H1 (cell line): ENCODE data around the gene SEMA4D. TPM values are rescaled to one million over a fixed set of nuclear protein-coding genes. Genes with fewer than 3 reads are reported as not detected.

ENCODE experiments used
- CTCF ChIA-PET: fragments of 300-600 bp; sonication (Branson Sonifier 250); formaldehyde crosslinking; loops from one replicate; lab custom pipeline; 2021; ENCODE audit not compliant: partially characterized antibody; lab: Charles Lee
- POLR2A ChIA-PET: fragments of 300-600 bp; sonication (Branson Sonifier 250); formaldehyde crosslinking; loops from one replicate; lab custom pipeline; 2021; ENCODE audit warnings: inconsistent platforms; ENCODE audit not compliant: partially characterized antibody; lab: Charles Lee
- DNase-seq, 2 experiments: peaks; one replicate each; pipeline versions ENCODE4 v3.0.0 to v3.0.0-alpha.2; 2010 to 2022; ENCODE audit warnings: low spot score in 2 of 2, low read depth in 1 of 2, mixed read lengths in 1 of 2
- FAIRE-seq: peaks from 2 replicates; lab custom pipeline; 2011; peaks lifted over from hg19 to GRCh38; lab: Jason Lieb, UNC
- H2AFZ ChIP-seq: 2 replicates; pipeline ENCODE4 v1.8.1; 2012; ENCODE audit warnings: low read length, inconsistent platforms
- H2AK5ac ChIP-seq: 2 replicates; pipeline ENCODE4 v1.6.1; 2013; ENCODE audit warnings: low read depth, low read length
- H2BK120ac ChIP-seq: replicated peaks from 2 replicates; pipeline ENCODE3; 2013; ENCODE audit warnings: low read depth, low read length, inconsistent platforms
- H2BK12ac ChIP-seq: 2 replicates; pipeline ENCODE4 v1.6.1; 2013; ENCODE audit warnings: low read depth, low read length
- H2BK15ac ChIP-seq: 2 replicates; pipeline ENCODE4 v1.6.1; 2013; ENCODE audit warnings: low read length
- H2BK20ac ChIP-seq: 2 replicates; pipeline ENCODE4 v1.6.1; 2013; ENCODE audit warnings: low read length
- H2BK5ac ChIP-seq: 2 replicates; pipeline ENCODE4 v1.6.1; 2013; ENCODE audit warnings: low read depth, low read length
- H3K14ac ChIP-seq: 2 replicates; pipeline ENCODE4 v1.6.1; 2013; ENCODE audit warnings: inconsistent platforms; ENCODE audit not compliant: insufficient read length
- H3K18ac ChIP-seq: 2 replicates; pipeline ENCODE4 v1.6.1; 2013; ENCODE audit warnings: low read length; ENCODE audit errors: extremely low read depth
- H3K23ac ChIP-seq: 2 replicates; pipeline ENCODE4 v1.6.1; 2013; ENCODE audit warnings: inconsistent platforms; ENCODE audit not compliant: insufficient read length
- H3K23me2 ChIP-seq: 2 replicates; pipeline ENCODE4 v1.6.1; 2013; ENCODE audit warnings: low read depth, low read length
- H3K27ac ChIP-seq: 2 replicates; pipeline ENCODE4 v1.6.1; 2011; ENCODE audit warnings: low read depth, low read length, inconsistent platforms
- H3K27me3 ChIP-seq, 4 experiments: replicated peaks in 1 of 4; 1 replicate in 1 of 4; 2 replicates in 3 of 4; pipeline versions ENCODE4 v1.6.1 to v1.8.1; 2011 to 2013; ENCODE audit warnings: low read length in 3 of 4, mild to moderate bottlenecking in 3 of 4, inconsistent platforms in 2 of 4, mixed read lengths in 2 of 4, moderate library complexity in 1 of 4; ENCODE audit not compliant: control insufficient read depth in 3 of 4, insufficient read depth in 3 of 4; ENCODE audit errors: extremely low read depth in 1 of 4
- H3K36me3 ChIP-seq, 4 experiments: 2 replicates each; pipeline versions ENCODE4 v1.6.1 to v1.8.1; 2011 to 2013; ENCODE audit warnings: mild to moderate bottlenecking in 4 of 4, low read length in 3 of 4, moderate library complexity in 2 of 4, control low read depth in 1 of 4, inconsistent platforms in 1 of 4; ENCODE audit not compliant: insufficient read depth in 4 of 4, control insufficient read depth in 2 of 4
- H3K4ac ChIP-seq: replicated peaks from 2 replicates; pipeline ENCODE3; 2013; ENCODE audit warnings: low read length, low read depth, mixed read lengths, inconsistent platforms; ENCODE audit not compliant: insufficient read length
- H3K4me1 ChIP-seq, 4 experiments: replicated peaks in 1 of 4; 1 replicate in 1 of 4; 2 replicates in 3 of 4; pipeline versions ENCODE4 v1.6.1 to v1.8.1; 2011 to 2013; ENCODE audit warnings: low read length in 3 of 4, inconsistent platforms in 2 of 4, mixed read lengths in 1 of 4; ENCODE audit not compliant: insufficient read depth in 4 of 4, control insufficient read depth in 3 of 4
- H3K4me2 ChIP-seq, 2 experiments: 2 replicates each; pipeline versions ENCODE4 v1.6.1 to v1.8.1; 2011 to 2013; ENCODE audit warnings: low read depth in 2 of 2, low read length in 2 of 2, control low read depth in 1 of 2, inconsistent platforms in 1 of 2, mild to moderate bottlenecking in 1 of 2; ENCODE audit not compliant: insufficient read depth in 1 of 2
- H3K4me3 ChIP-seq, 4 experiments: fragments of 200-600, 300-600 bp in 1 of 4; sonication (generic), shearing (Covaris generic), sonication (Bioruptor Twin) in 1 of 4; 2 replicates each; pipeline versions ENCODE4 v1.5.1 to v1.8.1; 2011 to 2016; ENCODE audit warnings: low read length in 4 of 4, low read depth in 3 of 4, control low read depth in 2 of 4, inconsistent platforms in 2 of 4, mild to moderate bottlenecking in 2 of 4, mixed read lengths in 1 of 4, moderate library complexity in 1 of 4; ENCODE audit not compliant: insufficient read depth in 2 of 4; ENCODE audit errors: extremely low read depth in 1 of 4
- H3K56ac ChIP-seq: replicated peaks from 2 replicates; pipeline ENCODE3; 2013; ENCODE audit warnings: low read depth, mild to moderate bottlenecking, mixed read lengths, low read length, inconsistent platforms; ENCODE audit not compliant: insufficient read length
- H3K79me1 ChIP-seq: 2 replicates; pipeline ENCODE4 v1.6.1; 2013; ENCODE audit warnings: low read depth, low read length, control low read depth
- H3K79me2 ChIP-seq, 2 experiments: 2 replicates each; pipeline versions ENCODE4 v1.6.1 to v1.8.1; 2012 to 2013; ENCODE audit warnings: low read length in 2 of 2, mild to moderate bottlenecking in 2 of 2, inconsistent platforms in 1 of 2; ENCODE audit not compliant: insufficient read depth in 2 of 2, control insufficient read depth in 1 of 2
- H3K9ac ChIP-seq, 4 experiments: replicated peaks in 1 of 4; 1 replicate in 1 of 4; 2 replicates in 3 of 4; pipeline versions ENCODE4 v1.6.1 to v1.8.1; 2011 to 2013; ENCODE audit warnings: low read depth in 3 of 4, low read length in 3 of 4, control low read depth in 2 of 4, mild to moderate bottlenecking in 2 of 4, moderate library complexity in 2 of 4, inconsistent platforms in 1 of 4; ENCODE audit errors: extremely low read depth in 1 of 4
- H3K9me3 ChIP-seq, 2 experiments: 2 replicates each; pipeline versions ENCODE4 v1.6.1 to v1.8.1; 2012 to 2013; ENCODE audit warnings: mild to moderate bottlenecking in 2 of 2, moderate library complexity in 2 of 2, control low read depth in 1 of 2, inconsistent platforms in 1 of 2, low read depth in 1 of 2, low read length in 1 of 2, mixed read lengths in 1 of 2; ENCODE audit not compliant: insufficient read depth in 2 of 2
- H4K20me1 ChIP-seq, 2 experiments: replicated peaks in 1 of 2; 2 replicates each; pipeline versions ENCODE3 to v1.8.1; 2011 to 2013; ENCODE audit warnings: inconsistent platforms in 2 of 2, low read length in 2 of 2, mild to moderate bottlenecking in 1 of 2; ENCODE audit not compliant: insufficient read depth in 2 of 2, control insufficient read depth in 1 of 2
- H4K5ac ChIP-seq: 2 replicates; pipeline ENCODE4 v1.6.1; 2013; ENCODE audit warnings: low read length, low read depth, mixed read lengths, inconsistent platforms; ENCODE audit not compliant: insufficient read length
- H4K8ac ChIP-seq: 2 replicates; pipeline ENCODE4 v1.8.0; 2013; ENCODE audit warnings: mild to moderate bottlenecking, moderate library complexity, low read length, inconsistent platforms; ENCODE audit not compliant: insufficient read depth; ENCODE audit errors: extremely low read depth
- H4K91ac ChIP-seq: replicated peaks from 2 replicates; pipeline ENCODE3; 2013; ENCODE audit warnings: low read length, mixed read lengths, inconsistent platforms; ENCODE audit not compliant: insufficient read length
- BCL11A ChIP-seq, 2 experiments: IDR thresholded peaks; one replicate each; pipeline ENCODE4 v1.6.1; 2011; ENCODE audit warnings: low read depth in 2 of 2, low read length in 2 of 2, mild to moderate bottlenecking in 2 of 2
- EGR1 ChIP-seq: IDR thresholded peaks from 2 replicates; pipeline ENCODE4 v1.6.1; 2011; ENCODE audit warnings: low read depth, low read length, borderline replicate concordance
- EZH2 ChIP-seq: fragments of 200-600 bp; sonication (generic); IDR thresholded peaks from 2 replicates; pipeline ENCODE4 v1.7.1; 2012; ENCODE audit warnings: low read depth, mild to moderate bottlenecking, moderate library complexity, low read length, inconsistent platforms; ENCODE audit not compliant: severe bottlenecking
- JUN ChIP-seq: IDR thresholded peaks from 2 replicates; pipeline ENCODE4 v1.6.1; 2011; ENCODE audit warnings: low read depth, mild to moderate bottlenecking, improper control_type of control experiment, low read length
- KDM1A ChIP-seq: fragments of 200-600, 300-600 bp; sonication (generic); IDR thresholded peaks from 2 replicates; pipeline ENCODE4 v1.7.1; 2016; ENCODE audit warnings: mild to moderate bottlenecking, low read length, borderline replicate concordance
- KDM5A ChIP-seq: fragments of 200-600 bp; IDR thresholded peaks from 2 replicates; pipeline ENCODE4 v1.7.1; 2012; ENCODE audit warnings: mild to moderate bottlenecking, low read length, inconsistent platforms, mixed read lengths
- MAFK ChIP-seq: IDR thresholded peaks from 2 replicates; pipeline ENCODE4 v1.6.1; 2012; ENCODE audit warnings: low read depth, mild to moderate bottlenecking, improper control_type of control experiment, low read length
- POU5F1 ChIP-seq: IDR thresholded peaks from 2 replicates; pipeline ENCODE4 v1.6.1; 2011; ENCODE audit warnings: low read depth, mild to moderate bottlenecking, low read length, moderate library complexity
- RAD21 ChIP-seq, 2 experiments: IDR thresholded peaks in 1 of 2; conservative IDR thresholded peaks in 1 of 2; 2 replicates each; pipeline ENCODE4 v1.6.1; 2011; ENCODE audit warnings: low read depth in 2 of 2, low read length in 2 of 2, improper control_type of control experiment in 1 of 2, inconsistent platforms in 1 of 2, mild to moderate bottlenecking in 1 of 2, moderate library complexity in 1 of 2
- RXRA ChIP-seq: IDR thresholded peaks from 2 replicates; pipeline ENCODE4 v1.6.1; 2011; ENCODE audit warnings: low read depth, mild to moderate bottlenecking, low read length, moderate library complexity; ENCODE audit not compliant: insufficient read depth
- SIN3A ChIP-seq, 2 experiments: IDR thresholded peaks in 1 of 2; conservative IDR thresholded peaks in 1 of 2; 2 replicates each; pipeline ENCODE4 v1.6.1; 2011 to 2012; ENCODE audit warnings: low read length in 2 of 2, improper control_type of control experiment in 1 of 2, low read depth in 1 of 2, mild to moderate bottlenecking in 1 of 2
- SP2 ChIP-seq: IDR thresholded peaks from 2 replicates; pipeline ENCODE4 v1.6.1; 2012; ENCODE audit warnings: mild to moderate bottlenecking, low read length, inconsistent platforms
- SP4 ChIP-seq: IDR thresholded peaks from 2 replicates; pipeline ENCODE4 v1.6.1; 2012; ENCODE audit warnings: low read length, inconsistent platforms
- WGBS, 2 experiments: shearing (Covaris generic) in 1 of 2; methylation state at CpG; one replicate each; pipeline versions ENCODE4 v1.1.6 to v1.1.7; 2013 to 2015; ENCODE audit warnings: low lambda C conversion rate in 2 of 2, mixed read lengths in 2 of 2, inconsistent platforms in 1 of 2, low coverage in 1 of 2, missing lambda C conversion rate in 1 of 2; ENCODE audit not compliant: insufficient replicate concordance in 2 of 2, insufficient coverage in 1 of 2, insufficient read length in 1 of 2; ENCODE audit errors: extremely low coverage in 1 of 2, missing lambda C conversion rate in 1 of 2; 5-methylcytosine and 5-hydroxymethylcytosine counted together
- polyA plus RNA-seq, 7 experiments: library from polyadenylated mRNA; depleted of rRNA in 3 of 7; stranded (reverse) in 5 of 7; unstranded in 2 of 7; fragments of >200 nt in 5 of 7; fragments of 200-250 nt in 2 of 7; gene quantifications; 1 replicate in 5 of 7; 2 replicates in 1 of 7; 4 replicates in 1 of 7; pipeline versions ENCODE4 v1.2.1 to v1.2.3, GENCODE V29; 2011 to 2013; ENCODE audit warnings: missing spikeins in 2 of 7, mixed read lengths in 2 of 7
- total RNA-seq: library from RNA; stranded (reverse); fragmentation: NEBNext Ultra II Directional; extraction: Animal tissue kit (Norgen Biotek cat#: 25700); gene quantifications from 2 replicates; pipeline ENCODE4 v1.2.1, GENCODE V29; 2021

The SEMA4D gene
- total and polyA plus RNA-seq, 2 of the 8 experiments (the other 6 are each of a cell fraction or from before 2014, with no cell fraction given) = 21.0 to 70.4 TPM

DNA sequence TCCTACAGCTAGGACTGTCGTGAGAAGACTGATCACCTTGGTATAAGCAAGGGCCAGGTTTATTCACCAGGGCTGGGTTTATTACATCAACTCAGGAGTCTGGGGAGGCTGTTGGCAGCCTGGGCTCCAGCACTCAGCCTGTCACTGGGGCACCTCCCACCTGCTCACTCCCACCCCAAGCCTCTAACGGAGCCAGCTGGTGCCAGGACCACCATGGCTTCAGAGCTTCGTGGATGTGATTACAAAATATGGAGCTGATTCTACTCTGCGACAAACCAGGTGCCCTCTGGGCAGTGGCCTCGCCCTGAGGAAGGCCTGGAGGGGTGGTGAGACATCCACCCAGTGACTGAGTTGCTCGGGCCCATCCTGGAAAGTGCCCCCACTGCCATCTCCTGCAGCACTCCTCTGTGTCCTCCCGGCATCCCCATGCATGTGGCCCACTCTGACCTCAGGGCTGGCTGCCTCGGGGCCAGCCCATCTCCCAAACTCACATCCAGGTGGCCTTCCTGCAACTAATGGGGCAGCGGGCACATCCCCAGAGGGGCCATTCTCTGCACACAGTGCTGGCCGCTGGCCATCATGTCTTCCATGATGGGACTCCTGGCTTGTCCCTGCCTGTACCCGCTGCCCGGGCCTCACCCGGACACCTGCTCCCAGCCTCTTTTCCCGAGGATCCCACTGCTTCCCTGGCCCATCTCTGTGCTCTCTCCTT, 130.0 kb downstream of the SEMA4D start:
- peaks cover 0 to 23% of the 10 kb centered on the region in 2 experiments for H4K20me1 ChIP-seq
- H3K36me3 ChIP-seq = no peaks in the 10 kb centered on the region; a peak in 1 of 8 replicates
- H3K27ac ChIP-seq = no peak overlapping the region
- no peak overlapping the region for H4K91ac ChIP-seq
- no peaks in the 10 kb centered on the region for H3K27me3 ChIP-seq
- DNase-seq (no peak), FAIRE-seq (no peak)
- no peak overlapping the region for H2BK12ac ChIP-seq
- no peak overlapping the region for H3K4ac ChIP-seq
- H3K4me3 ChIP-seq = no peak overlapping the region
- ChIA-PET POLR2A (interaction anchor here (1.0 to 1.4 kb wide), 3 partner anchors 12 to 47 kb away, joined by 3 to 4 read pairs (median 3); no protein-coding TSS in a partner anchor), CTCF (interaction anchor here (0.8 kb wide), 1 partner anchor 209 kb away, joined by 3 read pairs; no protein-coding TSS in a partner anchor)
- no peak overlapping the region for H3K9ac ChIP-seq
- no peak overlapping the region for H2AK5ac ChIP-seq
- no peak overlapping the region for H3K23ac ChIP-seq
- no peaks in the 10 kb centered on the region for H3K79me2 ChIP-seq
- no peaks in the 10 kb centered on the region for H3K9me3 ChIP-seq
- no peak overlapping the region for H3K56ac ChIP-seq
- H3K4me1 ChIP-seq = no peaks in the 10 kb centered on the region
- no peak overlapping the region for H2BK120ac ChIP-seq
- H3K23me2 ChIP-seq = peaks cover 27% of the 10 kb centered on the region; the same call in 1 of the 2 replicates
- H2BK15ac ChIP-seq = no peak overlapping the region
- peaks cover 4% of the 10 kb centered on the region for H3K79me1 ChIP-seq
- no peak overlapping the region for H3K18ac ChIP-seq
- 89% methylated on average over 12 of the region's 14 CpGs; no CpG with 5 or more reads in 1 of the 2 experiments for WGBS, 2 experiments
- no peak overlapping the region for H2BK20ac ChIP-seq
- H3K14ac ChIP-seq = no peak overlapping the region
- H4K5ac ChIP-seq = no peak overlapping the region
- no peak overlapping the region for H4K8ac ChIP-seq
- H2AFZ ChIP-seq = no peak overlapping the region
- H3K4me2 ChIP-seq = no peak overlapping the region
- H2BK5ac ChIP-seq = no peak overlapping the region
- TF ChIP-seq EGR1 (no peak), SP2 (no peak), RXRA (no peak), SIN3A (conservative IDR thresholded peaks at IDR 0.05 in 1 of 2, IDR thresholded peaks at IDR 0.05 in 1 of 2; ENCODE audit: low read depth in 1 of 2, low read length in 2 of 2) (no peak), EZH2 (no peak), BCL11A (IDR thresholded peaks at IDR 0.05; ENCODE audit: low read depth in 2 of 2, low read length in 2 of 2) (no peak), MAFK (no peak), KDM1A (no peak), SP4 (no peak), KDM5A (no peak), JUN (no peak), RAD21 (IDR thresholded peaks at IDR 0.05 in 1 of 2, conservative IDR thresholded peaks at IDR 0.05 in 1 of 2; ENCODE audit: low read depth in 2 of 2, low read length in 2 of 2) (no peak), POU5F1 (no peak)
